WI38 (cell line): ENCODE measurements around the gene FUOM.

Experiments
- H3K4me3 ChIP-seq: 2 replicates; pipeline ENCODE4 v1.5.1; 2011; ENCODE audit warnings: low read depth, mild to moderate bottlenecking, control low read depth, low read length
- TF ChIP-seq, protein P1 (sequence below): IDR thresholded peaks from 2 replicates; pipeline ENCODE4 v1.5.1; 2012; ENCODE audit warnings: low read depth, mild to moderate bottlenecking, control low read depth, low read length

Gene FUOM

DNA sequence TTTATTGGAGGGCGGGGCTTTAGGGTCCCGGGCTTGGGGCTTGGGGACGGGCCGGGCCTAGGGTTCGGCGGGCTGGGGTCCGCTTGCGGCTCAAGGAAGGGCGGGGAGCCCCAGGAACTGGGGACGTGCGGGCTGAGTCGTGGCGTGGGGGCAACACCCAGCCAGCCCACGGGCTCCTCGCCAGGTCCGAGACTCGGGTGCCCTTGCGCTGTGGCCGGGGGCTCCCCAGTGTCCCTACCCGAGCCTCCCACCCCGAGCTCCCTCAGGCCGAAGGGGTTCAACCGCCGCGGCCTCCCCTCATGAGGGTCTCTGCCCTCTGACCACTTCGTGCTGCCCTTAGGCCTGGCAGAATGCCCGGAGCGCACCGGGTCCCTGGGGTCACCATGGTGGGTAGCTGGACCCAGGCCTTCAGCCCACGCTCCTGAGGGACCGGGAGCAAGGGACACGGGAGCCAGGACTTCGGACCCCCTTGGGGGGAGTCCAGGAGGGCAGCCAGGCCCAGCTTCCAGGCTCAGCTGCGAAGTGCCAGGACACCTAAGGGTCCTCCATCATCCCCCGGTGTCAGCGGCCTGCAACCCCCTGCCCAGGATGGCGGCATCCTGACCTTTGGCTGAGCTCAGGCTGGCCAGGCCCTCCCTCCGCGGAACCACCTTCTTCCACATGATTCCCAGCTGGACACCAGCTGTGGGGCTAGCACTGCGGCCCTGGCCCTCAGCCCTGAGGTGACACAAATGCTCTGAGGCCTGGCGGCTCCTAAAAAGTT lies 524 bp upstream of the FUOM start:
- no peak overlapping the region for H3K4me3 ChIP-seq
- TF ChIP-seq, protein P1, sequence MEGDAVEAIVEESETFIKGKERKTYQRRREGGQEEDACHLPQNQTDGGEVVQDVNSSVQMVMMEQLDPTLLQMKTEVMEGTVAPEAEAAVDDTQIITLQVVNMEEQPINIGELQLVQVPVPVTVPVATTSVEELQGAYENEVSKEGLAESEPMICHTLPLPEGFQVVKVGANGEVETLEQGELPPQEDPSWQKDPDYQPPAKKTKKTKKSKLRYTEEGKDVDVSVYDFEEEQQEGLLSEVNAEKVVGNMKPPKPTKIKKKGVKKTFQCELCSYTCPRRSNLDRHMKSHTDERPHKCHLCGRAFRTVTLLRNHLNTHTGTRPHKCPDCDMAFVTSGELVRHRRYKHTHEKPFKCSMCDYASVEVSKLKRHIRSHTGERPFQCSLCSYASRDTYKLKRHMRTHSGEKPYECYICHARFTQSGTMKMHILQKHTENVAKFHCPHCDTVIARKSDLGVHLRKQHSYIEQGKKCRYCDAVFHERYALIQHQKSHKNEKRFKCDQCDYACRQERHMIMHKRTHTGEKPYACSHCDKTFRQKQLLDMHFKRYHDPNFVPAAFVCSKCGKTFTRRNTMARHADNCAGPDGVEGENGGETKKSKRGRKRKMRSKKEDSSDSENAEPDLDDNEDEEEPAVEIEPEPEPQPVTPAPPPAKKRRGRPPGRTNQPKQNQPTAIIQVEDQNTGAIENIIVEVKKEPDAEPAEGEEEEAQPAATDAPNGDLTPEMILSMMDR, result no peak

DNA sequence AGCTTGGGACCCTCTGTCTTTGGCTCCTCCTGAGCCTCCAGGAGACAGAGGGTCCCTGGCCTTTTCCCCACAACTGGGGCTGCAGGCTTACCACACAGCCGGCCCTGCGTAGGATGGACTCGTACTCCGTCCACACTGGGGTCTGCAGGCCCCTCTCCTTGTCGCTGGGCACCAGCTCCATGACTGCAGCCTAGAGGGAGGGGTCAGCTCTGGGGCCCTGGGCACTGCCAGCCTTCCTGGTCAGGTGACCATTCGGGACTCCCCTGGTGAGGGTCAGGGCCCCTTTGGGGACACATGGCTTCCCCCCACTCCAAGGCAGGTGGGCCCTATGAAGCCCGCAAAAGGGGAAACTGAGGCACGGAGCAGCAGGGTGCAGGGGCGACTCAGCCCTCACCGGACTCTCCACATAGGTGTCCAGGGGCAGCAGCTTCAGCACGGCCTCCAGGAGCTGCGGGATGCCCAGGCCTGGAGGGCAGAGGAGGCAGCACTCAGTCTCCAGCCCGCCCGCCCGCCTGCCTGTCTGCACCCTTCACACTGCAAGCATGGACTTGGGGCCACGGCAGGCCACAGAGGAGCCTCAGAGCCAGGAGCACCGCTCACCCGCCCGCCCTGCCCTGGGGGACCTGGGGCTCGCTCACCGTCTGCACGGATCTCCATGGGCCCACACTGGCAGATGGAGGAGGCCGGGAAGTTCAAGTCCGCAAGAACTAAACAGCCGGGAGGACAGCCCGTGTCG lies 1.1 kb downstream of the FUOM start:
- TF ChIP-seq, protein P1, result no peak
- peak overlapping the region; percentile 57 for H3K4me3 ChIP-seq

- H3K4me3 ChIP-seq, result no peak overlapping the region
- TF ChIP-seq, protein P1, result no peak
Observed at GRCh38 chr10:133355991-133356390, 1.8 kb downstream of the FUOM start.

DNA sequence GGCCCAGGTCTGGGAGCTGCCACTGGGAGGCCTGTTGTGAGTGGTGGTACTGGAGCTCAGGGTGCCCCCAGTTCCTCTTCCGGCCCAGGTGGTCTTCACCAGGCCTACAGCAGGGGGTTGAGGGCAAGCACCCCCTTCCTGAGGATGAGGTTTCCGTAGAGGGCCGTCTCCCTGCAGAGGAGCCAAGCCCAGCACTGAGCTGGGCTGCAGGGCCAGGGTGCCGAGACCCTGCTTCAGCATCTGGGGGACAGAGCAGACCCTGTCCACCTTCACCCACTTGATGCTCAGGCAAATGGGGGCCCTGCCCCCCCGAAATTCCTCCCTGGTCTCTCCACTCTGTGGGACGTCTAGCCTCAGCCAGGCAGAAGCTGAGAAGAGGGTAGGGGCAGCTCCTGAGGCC lies 2.6 kb downstream of the FUOM start:
- H3K4me3 ChIP-seq, result no peak overlapping the region
- TF ChIP-seq, protein P1, result no peak

DNA sequence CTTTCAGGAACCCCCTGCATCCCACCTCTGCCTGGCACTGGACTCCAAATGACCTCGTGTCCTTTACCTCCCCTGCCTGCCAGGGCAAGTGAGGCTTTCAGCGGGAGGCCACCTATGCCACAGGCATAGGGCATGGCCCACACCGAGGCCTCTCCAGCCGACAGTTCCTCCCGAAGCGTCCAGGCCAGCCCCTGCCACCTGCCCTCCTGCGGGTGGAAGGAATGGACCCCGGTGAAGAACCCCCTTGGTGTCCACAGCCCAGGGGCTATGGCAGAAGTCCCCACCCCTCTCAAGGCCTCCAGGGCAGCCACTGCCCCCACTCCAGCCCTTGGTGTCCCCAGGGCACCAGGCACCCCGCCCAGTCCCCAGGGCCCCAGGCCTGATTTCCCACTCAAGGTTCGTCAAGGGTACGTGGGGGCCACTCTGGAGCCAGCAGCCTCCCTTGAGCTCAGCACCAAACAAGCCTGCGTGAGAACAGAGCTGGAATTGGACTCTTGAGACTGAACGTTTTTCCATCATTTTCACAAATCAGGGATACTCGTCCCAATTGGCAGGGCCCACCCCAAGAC lies 3.1 kb downstream of the FUOM start:
- TF ChIP-seq, protein P1, result no peak
- H3K4me3 ChIP-seq, result no peak overlapping the region

DNA sequence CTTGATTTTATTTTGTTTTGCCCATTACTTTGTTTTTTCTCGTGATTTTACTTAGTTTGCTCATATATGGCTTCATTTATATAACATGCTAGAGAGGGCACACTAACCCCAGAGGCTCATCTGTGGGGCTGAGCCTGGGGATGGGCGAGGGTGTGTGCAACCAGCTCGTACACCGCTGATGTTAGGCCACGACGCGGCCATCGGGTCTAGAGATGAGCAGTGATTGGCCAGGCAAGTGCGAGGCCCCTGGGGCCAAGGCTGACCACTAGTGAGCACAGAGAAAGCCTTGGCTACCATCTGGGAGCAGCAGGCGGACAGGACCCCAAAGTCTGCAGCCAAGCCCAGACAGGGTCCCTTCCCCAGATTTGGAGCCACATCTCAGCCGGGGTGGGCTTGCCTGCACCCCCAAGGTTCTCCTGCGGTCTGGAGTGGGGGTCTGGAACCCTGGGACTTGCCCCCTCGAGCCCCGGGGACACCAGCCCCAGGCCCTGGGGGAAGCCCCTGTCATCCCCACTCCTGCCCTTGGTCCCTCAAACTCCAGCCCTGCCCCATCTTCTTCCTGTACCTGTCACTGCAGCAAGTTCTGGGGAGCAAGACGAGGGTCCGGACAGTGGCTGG lies 3.7 kb downstream of the FUOM start:
- TF ChIP-seq, protein P1, result no peak
- no peak overlapping the region for H3K4me3 ChIP-seq
